HG03135 (cell line): Measurements from ENCODE around the gene TP63.
"Not testable (repeated sequence)": the region's sequence is repeated elsewhere in the genome, so short reads cannot be mapped to it uniquely, and the experiment has no call there.

Experiments
- ATAC-seq: cut with Tn5 transposase; IDR thresholded peaks from one replicate; pipeline ENCODE4 v1.9.1; 2021; ENCODE audit warnings: mild to moderate bottlenecking, moderate library complexity; ENCODE audit not compliant: unreplicated experiment

The TP63 gene

GRCh38 chr3:189625071-189625470, 6.1 kb upstream of the TP63 start:
- no peak for ATAC-seq

- no peak for ATAC-seq
Measured at GRCh38 chr3:189625572-189625971, 5.6 kb upstream of the TP63 start.

- no peak for ATAC-seq
Measured at GRCh38 chr3:189626286-189626685, 4.9 kb upstream of the TP63 start.

GRCh38 chr3:189629803-189630455, 1.3 kb upstream of the TP63 start:
- no peak for ATAC-seq

GRCh38 chr3:189630767-189631372, 319 bp upstream of the TP63 start:
- ATAC-seq: peak; percentile 50

GRCh38 chr3:189631409-189631808, 220 bp downstream of the TP63 start:
- ATAC-seq: no peak

GRCh38 chr3:189632242-189632641, 1.1 kb downstream of the TP63 start:
- no peak for ATAC-seq

GRCh38 chr3:189635339-189635738, 4.2 kb downstream of the TP63 start:
- ATAC-seq: no peak

GRCh38 chr3:189636048-189636447, 4.9 kb downstream of the TP63 start:
- ATAC-seq: no peak

GRCh38 chr3:189637750-189638149, 6.6 kb downstream of the TP63 start:
- no peak for ATAC-seq

- ATAC-seq: no peak
Measured at GRCh38 chr3:189638276-189639031, 7.3 kb downstream of the TP63 start.

- no peak for ATAC-seq
Measured at GRCh38 chr3:189641776-189642175, 10.6 kb downstream of the TP63 start.

GRCh38 chr3:189646853-189647542, 15.8 kb downstream of the TP63 start:
- ATAC-seq: no peak

GRCh38 chr3:189652042-189652441, 20.9 kb downstream of the TP63 start:
- no peak for ATAC-seq

GRCh38 chr3:189655617-189656016, 24.4 kb downstream of the TP63 start:
- ATAC-seq: no peak

GRCh38 chr3:189659571-189659970, 28.4 kb downstream of the TP63 start:
- no peak for ATAC-seq

GRCh38 chr3:189664311-189664710, 33.1 kb downstream of the TP63 start:
- ATAC-seq: no peak

GRCh38 chr3:189672346-189672745, 41.2 kb downstream of the TP63 start:
- ATAC-seq: not testable (repeated sequence)

- peak; percentile 69 for ATAC-seq
Measured at GRCh38 chr3:189673535-189673934, 42.3 kb downstream of the TP63 start.

GRCh38 chr3:189674249-189674913, 43.2 kb downstream of the TP63 start:
- ATAC-seq: no peak

- ATAC-seq: no peak
Measured at GRCh38 chr3:189677667-189678066, 46.5 kb downstream of the TP63 start.
